ENCODE results near the gene PRAMEF10.
"Not testable (repeated sequence)": the region's sequence is repeated elsewhere in the genome, so short reads cannot be mapped to it uniquely, and the experiment has no call there.

- not testable (repeated sequence) for TF ChIP-seq POLR2A, CTCF (IDR thresholded peaks at IDR 0.05)
Observed at GRCh38 chr1:12916310-12916709, 18.2 kb upstream of the PRAMEF10 start, which contains the start of gene PRAMEF7.

All from breast epithelium (tissue), 3 donors.